DOHH2 (cell line): ENCODE results near the gene SPATA20.

ENCODE experiments used
- EZH2phosphoT487 ChIP-seq: fragments of 200-600 bp; sonication (generic); IDR thresholded peaks from 2 replicates; pipeline ENCODE4 v1.6.1; 2017; ENCODE audit warnings: borderline replicate concordance, mild to moderate bottlenecking, antibody characterized with exemption, low read length, moderate library complexity, mixed read lengths
- TF ChIP-seq, protein P1 (sequence below): fragments of 200-600 bp; sonication (generic); IDR thresholded peaks from one replicate; pipeline ENCODE4 v1.5.1; 2014; ENCODE audit warnings: antibody characterized with exemption, mild to moderate bottlenecking, low read depth, low read length; ENCODE audit not compliant: poor library complexity, severe bottlenecking

- TF ChIP-seq, protein P1, sequence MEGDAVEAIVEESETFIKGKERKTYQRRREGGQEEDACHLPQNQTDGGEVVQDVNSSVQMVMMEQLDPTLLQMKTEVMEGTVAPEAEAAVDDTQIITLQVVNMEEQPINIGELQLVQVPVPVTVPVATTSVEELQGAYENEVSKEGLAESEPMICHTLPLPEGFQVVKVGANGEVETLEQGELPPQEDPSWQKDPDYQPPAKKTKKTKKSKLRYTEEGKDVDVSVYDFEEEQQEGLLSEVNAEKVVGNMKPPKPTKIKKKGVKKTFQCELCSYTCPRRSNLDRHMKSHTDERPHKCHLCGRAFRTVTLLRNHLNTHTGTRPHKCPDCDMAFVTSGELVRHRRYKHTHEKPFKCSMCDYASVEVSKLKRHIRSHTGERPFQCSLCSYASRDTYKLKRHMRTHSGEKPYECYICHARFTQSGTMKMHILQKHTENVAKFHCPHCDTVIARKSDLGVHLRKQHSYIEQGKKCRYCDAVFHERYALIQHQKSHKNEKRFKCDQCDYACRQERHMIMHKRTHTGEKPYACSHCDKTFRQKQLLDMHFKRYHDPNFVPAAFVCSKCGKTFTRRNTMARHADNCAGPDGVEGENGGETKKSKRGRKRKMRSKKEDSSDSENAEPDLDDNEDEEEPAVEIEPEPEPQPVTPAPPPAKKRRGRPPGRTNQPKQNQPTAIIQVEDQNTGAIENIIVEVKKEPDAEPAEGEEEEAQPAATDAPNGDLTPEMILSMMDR: no peak
- TF ChIP-seq EZH2phosphoT487: no peak
Measured at GRCh38 chr17:50557630-50558029, 10.7 kb downstream of the SPATA20 start.
